ENCODE results near the gene MIGA2. TPM values are rescaled to one million over a fixed set of nuclear protein-coding genes. Genes with fewer than 3 reads are reported as not detected.

The MIGA2 gene
- total and polyA plus RNA-seq, 4 donors = 8.0 to 42.6 (median 16.9) TPM

DNA sequence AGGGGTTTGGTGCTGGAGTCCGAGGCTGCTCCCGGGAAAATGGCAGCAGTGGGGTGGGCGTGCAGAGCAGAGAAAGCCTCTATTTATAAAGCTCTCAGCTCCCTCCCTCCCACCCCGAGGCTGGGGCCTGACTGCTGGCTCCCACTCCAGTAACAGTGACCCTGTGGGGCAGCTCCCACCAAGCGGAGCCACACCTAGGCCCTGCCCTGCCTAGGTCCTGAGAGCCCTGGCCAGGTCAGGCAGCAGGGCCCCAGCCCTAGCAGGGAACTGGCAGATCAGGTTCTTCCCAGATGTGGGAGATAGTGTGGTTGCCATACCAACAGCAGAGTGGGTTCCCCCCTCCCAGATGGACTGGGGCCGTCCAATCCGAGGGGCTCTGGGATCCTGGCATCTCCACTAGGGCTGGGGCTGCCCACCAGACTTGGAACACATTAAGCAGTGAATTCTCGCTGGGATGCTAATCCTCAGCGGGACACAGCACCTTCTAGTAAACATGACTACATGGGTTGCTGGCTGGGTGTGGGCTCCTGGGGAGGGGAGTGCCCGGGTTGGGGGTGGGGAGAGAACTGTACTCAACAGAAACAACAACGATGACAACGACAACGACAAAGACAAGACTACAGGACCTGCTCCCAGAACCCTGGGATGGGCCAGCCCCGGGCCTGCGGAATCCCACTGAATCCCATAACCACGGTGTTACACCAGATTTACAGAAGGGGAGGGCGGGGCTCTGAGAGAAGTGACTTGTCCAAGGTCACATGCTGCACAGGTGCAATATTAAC, 9.8 kb upstream of the MIGA2 start:
- no peak for TF ChIP-seq FOXA2 (IDR thresholded peaks at IDR 0.05)
- no peak for TF ChIP-seq TAF1 (conservative IDR thresholded peaks at IDR 0.05)
- Histone ChIP-seq H3K36me3 (ENCODE audit: control insufficient read depth in 4 of 4, insufficient read depth in 3 of 4, low read depth in 1 of 4, low read length in 3 of 4) (no peaks in the 10 kb centered on the region), H3K9me3 (ENCODE audit: control insufficient read depth in 4 of 4, low read length in 3 of 4) (no peaks in the 10 kb centered on the region), H3K9ac (ENCODE audit: low read depth in 1 of 2, low read length in 2 of 2) (peak overlapping the region in 1 of 2 donors; percentile 20), H3K4me1 (ENCODE audit: control insufficient read depth in 4 of 4, insufficient read depth in 4 of 4, low read length in 3 of 4) (peaks cover 0 to 13% (median 9%) of the 10 kb centered on the region in 4 donors), H3K27ac (ENCODE audit: low read depth in 1 of 2, low read length in 2 of 2) (no peak overlapping the region), H3K27me3 (ENCODE audit: control insufficient read depth in 4 of 4, insufficient read depth in 4 of 4, low read length in 3 of 4) (no peaks in the 10 kb centered on the region), H3K4me3 (ENCODE audit: low read depth in 1 of 3, low read length in 3 of 3) (no peak overlapping the region)
- DNase-seq (ENCODE audit: low spot score) = no peak
- 64% methylated on average over 17 of the region's 17 CpGs for WGBS

DNA sequence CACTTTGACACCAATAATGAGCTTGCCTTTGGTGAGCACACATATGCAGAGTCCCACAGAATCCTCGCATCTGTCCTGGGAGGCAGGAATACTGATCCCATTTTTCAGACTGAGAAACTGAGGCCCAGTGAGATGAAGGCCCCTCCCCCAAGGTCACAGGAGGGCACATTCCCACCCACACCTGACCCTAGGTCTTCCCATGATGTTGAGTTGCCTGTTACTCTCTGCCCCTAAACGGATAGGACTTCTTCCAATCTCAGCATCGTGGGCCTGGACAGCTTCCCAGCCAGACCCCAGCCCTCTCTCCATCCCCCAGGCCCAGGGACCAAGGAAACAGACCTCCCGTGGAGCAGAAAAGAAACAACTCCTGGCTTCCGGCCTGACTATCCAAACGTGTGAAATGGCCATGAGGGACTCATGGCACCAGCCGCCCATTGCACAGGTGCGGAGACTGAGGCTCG, 9.2 kb upstream of the MIGA2 start:
- Histone ChIP-seq H3K36me3 (ENCODE audit: control insufficient read depth in 4 of 4, insufficient read depth in 3 of 4, low read depth in 1 of 4, low read length in 3 of 4) (no peaks in the 10 kb centered on the region), H3K27ac (ENCODE audit: low read depth in 1 of 2, low read length in 2 of 2) (no peak overlapping the region), H3K9ac (ENCODE audit: low read depth in 1 of 2, low read length in 2 of 2) (peak overlapping the region in 1 of 2 donors; percentile 20), H3K4me1 (ENCODE audit: control insufficient read depth in 4 of 4, insufficient read depth in 4 of 4, low read length in 3 of 4) (peaks cover 0 to 13% (median 9%) of the 10 kb centered on the region in 4 donors), H3K4me3 (ENCODE audit: low read depth in 1 of 3, low read length in 3 of 3) (peak overlapping the region; percentile 43 to 76 (median 53)), H3K27me3 (ENCODE audit: control insufficient read depth in 4 of 4, insufficient read depth in 4 of 4, low read length in 3 of 4) (no peaks in the 10 kb centered on the region), H3K9me3 (ENCODE audit: control insufficient read depth in 4 of 4, low read length in 3 of 4) (no peaks in the 10 kb centered on the region)
- TF ChIP-seq YY1 (IDR thresholded peaks at IDR 0.05) = no peak
- no peak for TF ChIP-seq NR2F2 (IDR thresholded peaks at IDR 0.05)
- TF ChIP-seq, protein P1, sequence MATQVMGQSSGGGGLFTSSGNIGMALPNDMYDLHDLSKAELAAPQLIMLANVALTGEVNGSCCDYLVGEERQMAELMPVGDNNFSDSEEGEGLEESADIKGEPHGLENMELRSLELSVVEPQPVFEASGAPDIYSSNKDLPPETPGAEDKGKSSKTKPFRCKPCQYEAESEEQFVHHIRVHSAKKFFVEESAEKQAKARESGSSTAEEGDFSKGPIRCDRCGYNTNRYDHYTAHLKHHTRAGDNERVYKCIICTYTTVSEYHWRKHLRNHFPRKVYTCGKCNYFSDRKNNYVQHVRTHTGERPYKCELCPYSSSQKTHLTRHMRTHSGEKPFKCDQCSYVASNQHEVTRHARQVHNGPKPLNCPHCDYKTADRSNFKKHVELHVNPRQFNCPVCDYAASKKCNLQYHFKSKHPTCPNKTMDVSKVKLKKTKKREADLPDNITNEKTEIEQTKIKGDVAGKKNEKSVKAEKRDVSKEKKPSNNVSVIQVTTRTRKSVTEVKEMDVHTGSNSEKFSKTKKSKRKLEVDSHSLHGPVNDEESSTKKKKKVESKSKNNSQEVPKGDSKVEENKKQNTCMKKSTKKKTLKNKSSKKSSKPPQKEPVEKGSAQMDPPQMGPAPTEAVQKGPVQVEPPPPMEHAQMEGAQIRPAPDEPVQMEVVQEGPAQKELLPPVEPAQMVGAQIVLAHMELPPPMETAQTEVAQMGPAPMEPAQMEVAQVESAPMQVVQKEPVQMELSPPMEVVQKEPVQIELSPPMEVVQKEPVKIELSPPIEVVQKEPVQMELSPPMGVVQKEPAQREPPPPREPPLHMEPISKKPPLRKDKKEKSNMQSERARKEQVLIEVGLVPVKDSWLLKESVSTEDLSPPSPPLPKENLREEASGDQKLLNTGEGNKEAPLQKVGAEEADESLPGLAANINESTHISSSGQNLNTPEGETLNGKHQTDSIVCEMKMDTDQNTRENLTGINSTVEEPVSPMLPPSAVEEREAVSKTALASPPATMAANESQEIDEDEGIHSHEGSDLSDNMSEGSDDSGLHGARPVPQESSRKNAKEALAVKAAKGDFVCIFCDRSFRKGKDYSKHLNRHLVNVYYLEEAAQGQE (IDR thresholded peaks at IDR 0.05) = no peak
- TF ChIP-seq, protein P2, sequence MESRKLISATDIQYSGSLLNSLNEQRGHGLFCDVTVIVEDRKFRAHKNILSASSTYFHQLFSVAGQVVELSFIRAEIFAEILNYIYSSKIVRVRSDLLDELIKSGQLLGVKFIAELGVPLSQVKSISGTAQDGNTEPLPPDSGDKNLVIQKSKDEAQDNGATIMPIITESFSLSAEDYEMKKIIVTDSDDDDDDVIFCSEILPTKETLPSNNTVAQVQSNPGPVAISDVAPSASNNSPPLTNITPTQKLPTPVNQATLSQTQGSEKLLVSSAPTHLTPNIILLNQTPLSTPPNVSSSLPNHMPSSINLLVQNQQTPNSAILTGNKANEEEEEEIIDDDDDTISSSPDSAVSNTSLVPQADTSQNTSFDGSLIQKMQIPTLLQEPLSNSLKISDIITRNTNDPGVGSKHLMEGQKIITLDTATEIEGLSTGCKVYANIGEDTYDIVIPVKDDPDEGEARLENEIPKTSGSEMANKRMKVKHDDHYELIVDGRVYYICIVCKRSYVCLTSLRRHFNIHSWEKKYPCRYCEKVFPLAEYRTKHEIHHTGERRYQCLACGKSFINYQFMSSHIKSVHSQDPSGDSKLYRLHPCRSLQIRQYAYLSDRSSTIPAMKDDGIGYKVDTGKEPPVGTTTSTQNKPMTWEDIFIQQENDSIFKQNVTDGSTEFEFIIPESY (IDR thresholded peaks at IDR 0.05) = no peak
- TF ChIP-seq RAD21 (IDR thresholded peaks at IDR 0.05) = no peak
- no peak for DNase-seq (ENCODE audit: low spot score)
- 41% methylated on average over 9 of the region's 9 CpGs for WGBS

DNA sequence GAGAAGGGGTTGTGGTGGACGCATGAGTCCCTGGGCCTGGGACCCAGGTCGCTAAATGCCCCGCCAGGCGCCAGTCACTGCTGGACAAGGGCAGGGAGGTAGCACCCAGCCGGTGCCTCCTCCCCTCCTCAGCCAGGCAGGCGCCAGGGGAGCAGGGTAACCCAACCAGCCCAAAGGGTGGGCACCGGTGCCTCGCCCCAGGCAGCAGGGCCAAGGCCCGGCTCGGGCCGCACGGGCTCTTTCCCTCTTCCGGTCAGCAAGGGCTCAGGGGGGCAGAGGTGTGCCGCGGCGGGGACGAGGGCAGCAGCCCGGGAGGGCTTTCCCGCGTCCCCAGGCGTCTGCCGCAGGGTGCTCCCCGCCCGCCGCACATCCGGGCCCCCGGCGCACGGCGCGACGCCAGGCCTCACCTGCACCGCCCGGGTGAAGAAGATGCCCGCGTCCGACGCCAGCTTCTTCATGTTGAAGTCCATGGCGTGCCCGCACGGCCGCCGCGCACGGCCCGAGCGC, 8.7 kb upstream of the MIGA2 start:
- peaks cover 0 to 13% (median 9%) of the 10 kb centered on the region in 4 donors for H3K4me1 ChIP-seq (ENCODE audit: control insufficient read depth in 4 of 4, insufficient read depth in 4 of 4, low read length in 3 of 4)
- TF ChIP-seq EGR1 (IDR thresholded peaks at IDR 0.05; ENCODE audit: low read depth in 2 of 2) (no peak), YY1 (IDR thresholded peaks at IDR 0.05) (no peak), NR2F2 (IDR thresholded peaks at IDR 0.05) (no peak), FOXA1 (IDR thresholded peaks at IDR 0.05) (no peak), FOXA2 (IDR thresholded peaks at IDR 0.05) (no peak), RAD21 (IDR thresholded peaks at IDR 0.05) (no peak), HNF4G (IDR thresholded peaks at IDR 0.05) (no peak), RXRA (IDR thresholded peaks at IDR 0.05) (no peak), HNF4A (conservative IDR thresholded peaks at IDR 0.05) (no peak), TAF1 (conservative IDR thresholded peaks at IDR 0.05) (no peak)
- TF ChIP-seq, protein P3, sequence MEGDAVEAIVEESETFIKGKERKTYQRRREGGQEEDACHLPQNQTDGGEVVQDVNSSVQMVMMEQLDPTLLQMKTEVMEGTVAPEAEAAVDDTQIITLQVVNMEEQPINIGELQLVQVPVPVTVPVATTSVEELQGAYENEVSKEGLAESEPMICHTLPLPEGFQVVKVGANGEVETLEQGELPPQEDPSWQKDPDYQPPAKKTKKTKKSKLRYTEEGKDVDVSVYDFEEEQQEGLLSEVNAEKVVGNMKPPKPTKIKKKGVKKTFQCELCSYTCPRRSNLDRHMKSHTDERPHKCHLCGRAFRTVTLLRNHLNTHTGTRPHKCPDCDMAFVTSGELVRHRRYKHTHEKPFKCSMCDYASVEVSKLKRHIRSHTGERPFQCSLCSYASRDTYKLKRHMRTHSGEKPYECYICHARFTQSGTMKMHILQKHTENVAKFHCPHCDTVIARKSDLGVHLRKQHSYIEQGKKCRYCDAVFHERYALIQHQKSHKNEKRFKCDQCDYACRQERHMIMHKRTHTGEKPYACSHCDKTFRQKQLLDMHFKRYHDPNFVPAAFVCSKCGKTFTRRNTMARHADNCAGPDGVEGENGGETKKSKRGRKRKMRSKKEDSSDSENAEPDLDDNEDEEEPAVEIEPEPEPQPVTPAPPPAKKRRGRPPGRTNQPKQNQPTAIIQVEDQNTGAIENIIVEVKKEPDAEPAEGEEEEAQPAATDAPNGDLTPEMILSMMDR (IDR thresholded peaks at IDR 0.05; ENCODE audit: low read depth, low read length, missing input control) = no peak
- TF ChIP-seq, protein P2 (IDR thresholded peaks at IDR 0.05) = no peak
- TF ChIP-seq, protein P4, sequence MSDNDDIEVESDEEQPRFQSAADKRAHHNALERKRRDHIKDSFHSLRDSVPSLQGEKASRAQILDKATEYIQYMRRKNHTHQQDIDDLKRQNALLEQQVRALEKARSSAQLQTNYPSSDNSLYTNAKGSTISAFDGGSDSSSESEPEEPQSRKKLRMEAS (IDR thresholded peaks at IDR 0.05) = no peak

More for the DNA sequence above, 8.7 kb upstream of the MIGA2 start:
- Histone ChIP-seq H3K36me3 (ENCODE audit: control insufficient read depth in 4 of 4, insufficient read depth in 3 of 4, low read depth in 1 of 4, low read length in 3 of 4) (no peaks in the 10 kb centered on the region), H3K27me3 (ENCODE audit: control insufficient read depth in 4 of 4, insufficient read depth in 4 of 4, low read length in 3 of 4) (no peaks in the 10 kb centered on the region), H3K4me3 (ENCODE audit: low read depth in 1 of 3, low read length in 3 of 3) (peak overlapping the region; percentile 43 to 76 (median 53)), H3K27ac (ENCODE audit: low read depth in 1 of 2, low read length in 2 of 2) (no peak overlapping the region), H3K9ac (ENCODE audit: low read depth in 1 of 2, low read length in 2 of 2) (peak overlapping the region in 1 of 2 donors; percentile 20), H3K9me3 (ENCODE audit: control insufficient read depth in 4 of 4, low read length in 3 of 4) (no peaks in the 10 kb centered on the region)
- no peak for DNase-seq (ENCODE audit: low spot score)
- WGBS = 2% methylated on average over 47 of the region's 47 CpGs
